OCI-LY3 (cell line): ENCODE results near the gene EGFLAM.

Experiments
- H2AFZ ChIP-seq: fragments of 200-600, 300-600 bp; shearing (Covaris generic); 2 replicates; pipeline ENCODE4 v1.6.0; 2014; ENCODE audit warnings: antibody characterized with exemption, low read depth, low read length
- H3K27ac ChIP-seq: fragments of 200-600, 300-600 bp; sonication (generic); 2 replicates; pipeline ENCODE4 v1.5.1; 2014; ENCODE audit warnings: mild to moderate bottlenecking, low read length, moderate library complexity, mixed read lengths
- H3K27me3 ChIP-seq: fragments of 200-600, 300-600 bp; sonication (generic); 2 replicates; pipeline ENCODE4 v1.6.1; 2014; ENCODE audit warnings: low read depth, low read length, mixed read lengths
- H3K36me3 ChIP-seq: fragments of 200-600, 300-600 bp; sonication (generic); replicated peaks from 2 replicates; pipeline ENCODE3; 2014; ENCODE audit warnings: low read depth, low read length, mixed read lengths
- H3K4me1 ChIP-seq: fragments of 300-600, 200-600 bp; sonication (generic); 2 replicates; pipeline ENCODE4 v1.6.1; 2014; ENCODE audit warnings: low read length, mixed read lengths
- H3K4me2 ChIP-seq: fragments of 200-600, 300-600 bp; sonication (generic); 2 replicates; pipeline ENCODE4 v1.6.1; 2014; ENCODE audit warnings: low read length, mixed read lengths
- H3K4me3 ChIP-seq: fragments of 300-600, 200-600 bp; sonication (generic); 2 replicates; pipeline ENCODE4 v1.5.1; 2014; ENCODE audit warnings: antibody characterized with exemption, mild to moderate bottlenecking, low read length, moderate library complexity
- H3K79me2 ChIP-seq: fragments of 300-600, 200-600 bp; shearing (Covaris generic); 2 replicates; pipeline ENCODE4 v1.6.1; 2014; ENCODE audit warnings: mild to moderate bottlenecking, low read length, mixed read lengths
- H3K9ac ChIP-seq: fragments of 300-600, 200-600 bp; shearing (Covaris generic); 2 replicates; pipeline ENCODE4 v1.6.0; 2014; ENCODE audit warnings: mild to moderate bottlenecking, low read length, moderate library complexity
- H3K9me3 ChIP-seq: fragments of 200-600, 300-600 bp; shearing (Covaris generic); 2 replicates; pipeline ENCODE4 v1.6.1; 2014; ENCODE audit warnings: low read length, mixed read lengths; ENCODE audit not compliant: insufficient read depth
- H4K20me1 ChIP-seq: fragments of 200-600, 300-600 bp; sonication (generic); 2 replicates; pipeline ENCODE4 v1.6.1; 2016; ENCODE audit warnings: low read length, mixed read lengths; ENCODE audit not compliant: insufficient read depth
- EZH2phosphoT487 ChIP-seq: fragments of 200-600 bp; shearing (Covaris generic); IDR thresholded peaks from 2 replicates; pipeline ENCODE4 v1.6.1; 2018; ENCODE audit warnings: antibody characterized with exemption, mixed run types, low read depth
- TF ChIP-seq, protein P1 (sequence below): fragments of 200-600, 300-600 bp; sonication (generic); IDR thresholded peaks from 2 replicates; pipeline ENCODE4 v1.5.1; 2014; ENCODE audit warnings: antibody characterized with exemption, low read length, low read depth

The EGFLAM gene

DNA sequence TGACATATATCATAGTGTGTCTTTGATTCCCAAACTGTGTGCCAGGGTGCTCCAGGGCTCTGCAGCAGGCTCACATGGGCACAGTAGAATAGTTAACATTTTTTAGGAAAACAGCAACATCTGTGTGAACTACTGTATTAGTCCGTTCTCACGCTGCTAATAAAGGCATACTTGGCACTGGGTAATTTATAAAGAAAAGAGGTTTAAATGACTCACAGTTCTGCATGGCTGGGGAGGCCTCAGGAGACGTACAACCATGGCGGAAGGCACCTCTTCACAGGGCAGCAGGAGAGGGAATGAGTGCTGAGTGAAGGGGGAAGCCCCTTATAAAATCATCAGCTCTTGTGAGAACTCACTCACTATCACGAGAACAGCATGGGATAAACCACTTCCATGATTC, 82.7 kb downstream of the EGFLAM start:
- Histone ChIP-seq H3K4me1 (no peaks in the 10 kb centered on the region), H4K20me1 (no peaks in the 10 kb centered on the region), H3K79me2 (no peaks in the 10 kb centered on the region), H3K27me3 (no peaks in the 10 kb centered on the region), H3K4me2 (no peak overlapping the region), H3K9ac (no peak overlapping the region), H3K27ac (no peak overlapping the region), H3K4me3 (no peak overlapping the region), H3K9me3 (no peaks in the 10 kb centered on the region), H3K36me3 (no peaks in the 10 kb centered on the region), H2AFZ (no peak overlapping the region)
- TF ChIP-seq EZH2phosphoT487: no peak
- TF ChIP-seq, protein P1, sequence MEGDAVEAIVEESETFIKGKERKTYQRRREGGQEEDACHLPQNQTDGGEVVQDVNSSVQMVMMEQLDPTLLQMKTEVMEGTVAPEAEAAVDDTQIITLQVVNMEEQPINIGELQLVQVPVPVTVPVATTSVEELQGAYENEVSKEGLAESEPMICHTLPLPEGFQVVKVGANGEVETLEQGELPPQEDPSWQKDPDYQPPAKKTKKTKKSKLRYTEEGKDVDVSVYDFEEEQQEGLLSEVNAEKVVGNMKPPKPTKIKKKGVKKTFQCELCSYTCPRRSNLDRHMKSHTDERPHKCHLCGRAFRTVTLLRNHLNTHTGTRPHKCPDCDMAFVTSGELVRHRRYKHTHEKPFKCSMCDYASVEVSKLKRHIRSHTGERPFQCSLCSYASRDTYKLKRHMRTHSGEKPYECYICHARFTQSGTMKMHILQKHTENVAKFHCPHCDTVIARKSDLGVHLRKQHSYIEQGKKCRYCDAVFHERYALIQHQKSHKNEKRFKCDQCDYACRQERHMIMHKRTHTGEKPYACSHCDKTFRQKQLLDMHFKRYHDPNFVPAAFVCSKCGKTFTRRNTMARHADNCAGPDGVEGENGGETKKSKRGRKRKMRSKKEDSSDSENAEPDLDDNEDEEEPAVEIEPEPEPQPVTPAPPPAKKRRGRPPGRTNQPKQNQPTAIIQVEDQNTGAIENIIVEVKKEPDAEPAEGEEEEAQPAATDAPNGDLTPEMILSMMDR: no peak

DNA sequence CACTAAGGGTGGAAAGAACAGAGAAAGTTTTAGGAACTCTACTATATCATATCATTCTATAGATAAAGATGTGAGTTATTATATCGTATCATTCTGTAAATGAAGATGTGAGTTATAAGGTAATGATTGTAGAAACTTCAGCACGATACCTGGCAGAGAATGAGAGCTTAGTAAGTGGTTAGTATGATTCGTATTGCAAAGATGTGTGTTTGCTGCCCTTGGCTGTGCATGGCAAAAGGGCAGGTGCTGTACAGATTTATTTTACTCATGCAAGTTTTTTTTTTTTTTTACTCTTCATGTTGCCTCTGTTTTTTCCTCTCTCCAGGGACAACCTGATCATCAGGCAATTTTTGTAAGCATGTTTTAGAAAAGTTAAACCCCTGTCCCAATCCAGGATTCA, 83.3 kb downstream of the EGFLAM start:
- Histone ChIP-seq H3K9me3 (no peaks in the 10 kb centered on the region), H2AFZ (no peak overlapping the region), H3K27me3 (no peaks in the 10 kb centered on the region), H3K4me1 (no peaks in the 10 kb centered on the region), H4K20me1 (no peaks in the 10 kb centered on the region), H3K9ac (no peak overlapping the region), H3K36me3 (no peaks in the 10 kb centered on the region), H3K4me2 (no peak overlapping the region), H3K27ac (no peak overlapping the region), H3K4me3 (no peak overlapping the region), H3K79me2 (no peaks in the 10 kb centered on the region)
- no peak for TF ChIP-seq EZH2phosphoT487
- TF ChIP-seq, protein P1: no peak

DNA sequence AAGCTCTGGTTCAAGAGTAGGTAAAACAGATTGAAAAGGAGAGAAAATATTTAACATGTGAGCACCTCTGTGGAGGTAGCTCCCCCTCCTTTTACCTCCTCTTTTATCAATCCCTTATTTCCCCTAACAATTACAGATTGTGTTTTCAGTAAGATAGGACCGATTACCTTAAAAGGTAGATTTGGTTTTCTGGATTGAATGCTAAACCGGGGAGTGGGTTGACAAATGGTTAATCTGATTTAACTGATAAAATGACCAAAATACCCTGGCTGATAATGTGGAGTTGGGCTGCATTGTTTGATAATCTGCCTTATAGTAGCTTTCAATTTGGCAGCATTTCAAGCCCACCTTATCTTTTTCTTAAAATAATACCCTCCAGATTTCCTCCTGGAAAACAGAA, 83.9 kb downstream of the EGFLAM start:
- Histone ChIP-seq H3K4me2 (no peak overlapping the region), H3K4me1 (no peaks in the 10 kb centered on the region), H2AFZ (no peak overlapping the region), H3K36me3 (no peaks in the 10 kb centered on the region), H3K9me3 (no peaks in the 10 kb centered on the region), H3K27me3 (no peaks in the 10 kb centered on the region), H3K4me3 (no peak overlapping the region), H3K79me2 (no peaks in the 10 kb centered on the region), H3K27ac (no peak overlapping the region), H3K9ac (no peak overlapping the region), H4K20me1 (no peaks in the 10 kb centered on the region)
- TF ChIP-seq, protein P1: no peak
- TF ChIP-seq EZH2phosphoT487: no peak

DNA sequence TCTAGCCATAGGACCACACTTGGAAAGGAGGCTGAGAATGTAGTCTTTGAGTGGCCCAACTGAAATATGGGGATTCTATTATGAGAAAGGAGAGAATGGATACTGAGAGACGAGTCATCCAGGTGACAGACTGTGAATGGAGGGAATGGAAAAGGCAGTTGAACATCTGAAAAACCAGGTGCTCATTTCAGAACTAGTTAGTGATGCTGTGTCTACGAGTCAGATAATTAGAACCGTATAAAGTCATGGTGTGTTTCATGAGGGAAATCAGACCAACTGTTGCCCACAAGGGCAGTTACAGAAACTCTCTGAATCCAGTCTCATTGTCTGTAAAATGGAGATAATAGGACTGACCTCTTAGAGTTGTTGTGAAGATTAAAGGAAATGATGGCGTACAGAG, 86.5 kb downstream of the EGFLAM start:
- no peaks in the 10 kb centered on the region for H3K4me1 ChIP-seq
- H3K9me3 ChIP-seq: no peaks in the 10 kb centered on the region
- no peak overlapping the region for H3K4me2 ChIP-seq
- H3K36me3 ChIP-seq: no peaks in the 10 kb centered on the region
- no peaks in the 10 kb centered on the region for H3K79me2 ChIP-seq
- no peak overlapping the region for H3K27ac ChIP-seq
- H3K27me3 ChIP-seq: no peaks in the 10 kb centered on the region
- no peak overlapping the region for H3K4me3 ChIP-seq
- no peak overlapping the region for H2AFZ ChIP-seq
- H3K9ac ChIP-seq: no peak overlapping the region
- TF ChIP-seq, protein P1: no peak
- TF ChIP-seq EZH2phosphoT487: no peak
- no peaks in the 10 kb centered on the region for H4K20me1 ChIP-seq
